Uterus (tissue), 4 donors: Measurements from ENCODE around the gene DCANP1. TPM values are rescaled to one million over a fixed set of nuclear protein-coding genes. Genes with fewer than 3 reads are reported as not detected.

Source experiments
- DNase-seq, 2 donors: peaks; one replicate each; pipeline ENCODE4 v3.0.0-alpha.2; 2019 to 2020
- H3K27ac ChIP-seq, 2 donors: fragments of 200-600 bp; sonication (generic); 1 replicate in 1 of 2; 2 replicates in 1 of 2; pipeline ENCODE4 v1.5.1; 2016 to 2018
- H3K27me3 ChIP-seq, 2 donors: fragments of 200-600 bp; sonication (generic); one replicate each; pipeline ENCODE4 v1.5.1; 2018 to 2019; ENCODE audit warnings: control low read depth in 1 of 2
- H3K36me3 ChIP-seq, 2 donors: fragments of 200-600 bp; sonication (generic); one replicate each; pipeline ENCODE4 v1.5.1; 2019; ENCODE audit warnings: control low read depth in 1 of 2
- H3K4me1 ChIP-seq, 2 donors: fragments of 200-600 bp; sonication (generic); one replicate each; pipeline ENCODE4 v1.5.1; 2018 to 2019; ENCODE audit warnings: control low read depth in 1 of 2
- H3K4me3 ChIP-seq, 2 donors: fragments of 200-600 bp; sonication (generic); 1 replicate in 1 of 2; 2 replicates in 1 of 2; pipeline ENCODE4 v1.5.1; 2018 to 2019; ENCODE audit warnings: mild to moderate bottlenecking in 1 of 2
- H3K9me3 ChIP-seq, 2 donors: fragments of 200-600 bp; sonication (generic); one replicate each; pipeline ENCODE4 v1.5.1; 2019; ENCODE audit warnings: control low read depth in 1 of 2
- CTCF ChIP-seq, 4 experiments: fragments of 200-600 bp in 2 of 4; fragments of 450-650 bp in 2 of 4; sonication (generic) in 2 of 4; IDR thresholded peaks; one replicate each; pipeline ENCODE4 v1.5.1; 2016 to 2019; ENCODE audit warnings: antibody characterized with exemption in 4 of 4, mild to moderate bottlenecking in 2 of 4, moderate library complexity in 1 of 4
- POLR2A ChIP-seq, 2 donors: fragments of 450-650 bp; IDR thresholded peaks; one replicate each; pipeline ENCODE4 v1.6.1; 2016; ENCODE audit warnings: antibody characterized with exemption in 2 of 2, mild to moderate bottlenecking in 1 of 2, moderate library complexity in 1 of 2
- intact Hi-C: fragments of 100-400 bp; cut with DNase I; formaldehyde crosslinking; loops from one replicate; pipeline ENCODE4 v1.15.1; 2023; ENCODE audit warnings: low total_unique reads
- total RNA-seq, 4 donors: library from RNA; depleted of rRNA in 3 of 4; stranded (reverse); fragments of >200 nt in 3 of 4; gene quantifications; one replicate each; pipeline versions ENCODE4 v1.1.0 to v1.2.4, GENCODE V29; 2014 to 2023
- donor health status: DM: yes; HTN: yes; CAD: no.

Gene DCANP1
- total RNA-seq, 4 donors from 2014 or later = not detected

GRCh38 chr5:135480511-135480910, 33.4 kb upstream of the DCANP1 start:
- TF ChIP-seq POLR2A (IDR thresholded peaks at IDR 0.05) (no peak), CTCF (IDR thresholded peaks at IDR 0.05) (no peak)
- intact Hi-C loops = no loop called here
- Histone ChIP-seq H3K36me3 (no peaks in the 10 kb centered on the region), H3K4me3 (no peak overlapping the region), H3K27ac (no peak overlapping the region), H3K4me1 (no peaks in the 10 kb centered on the region), H3K9me3 (no peaks in the 10 kb centered on the region), H3K27me3 (no peaks in the 10 kb centered on the region)
- DNase-seq = no peak

- Histone ChIP-seq H3K27me3 (no peaks in the 10 kb centered on the region), H3K4me3 (no peak overlapping the region), H3K36me3 (no peaks in the 10 kb centered on the region), H3K9me3 (no peaks in the 10 kb centered on the region), H3K27ac (no peak overlapping the region), H3K4me1 (no peaks in the 10 kb centered on the region)
- intact Hi-C loops = no loop called here
- TF ChIP-seq CTCF (IDR thresholded peaks at IDR 0.05) (no peak), POLR2A (IDR thresholded peaks at IDR 0.05) (no peak)
- DNase-seq = no peak
These were observed 31.8 kb upstream of the DCANP1 start for GRCh38 chr5:135478938-135479337.

- Histone ChIP-seq H3K27me3 (no peaks in the 10 kb centered on the region), H3K9me3 (no peaks in the 10 kb centered on the region), H3K4me1 (no peaks in the 10 kb centered on the region), H3K36me3 (no peaks in the 10 kb centered on the region), H3K27ac (no peak overlapping the region), H3K4me3 (no peak overlapping the region)
- no peak for DNase-seq
- intact Hi-C loops = no loop called here
- TF ChIP-seq CTCF (IDR thresholded peaks at IDR 0.05) (no peak), POLR2A (IDR thresholded peaks at IDR 0.05) (no peak)
These were observed 30.5 kb upstream of the DCANP1 start for GRCh38 chr5:135477613-135478066.

DNA sequence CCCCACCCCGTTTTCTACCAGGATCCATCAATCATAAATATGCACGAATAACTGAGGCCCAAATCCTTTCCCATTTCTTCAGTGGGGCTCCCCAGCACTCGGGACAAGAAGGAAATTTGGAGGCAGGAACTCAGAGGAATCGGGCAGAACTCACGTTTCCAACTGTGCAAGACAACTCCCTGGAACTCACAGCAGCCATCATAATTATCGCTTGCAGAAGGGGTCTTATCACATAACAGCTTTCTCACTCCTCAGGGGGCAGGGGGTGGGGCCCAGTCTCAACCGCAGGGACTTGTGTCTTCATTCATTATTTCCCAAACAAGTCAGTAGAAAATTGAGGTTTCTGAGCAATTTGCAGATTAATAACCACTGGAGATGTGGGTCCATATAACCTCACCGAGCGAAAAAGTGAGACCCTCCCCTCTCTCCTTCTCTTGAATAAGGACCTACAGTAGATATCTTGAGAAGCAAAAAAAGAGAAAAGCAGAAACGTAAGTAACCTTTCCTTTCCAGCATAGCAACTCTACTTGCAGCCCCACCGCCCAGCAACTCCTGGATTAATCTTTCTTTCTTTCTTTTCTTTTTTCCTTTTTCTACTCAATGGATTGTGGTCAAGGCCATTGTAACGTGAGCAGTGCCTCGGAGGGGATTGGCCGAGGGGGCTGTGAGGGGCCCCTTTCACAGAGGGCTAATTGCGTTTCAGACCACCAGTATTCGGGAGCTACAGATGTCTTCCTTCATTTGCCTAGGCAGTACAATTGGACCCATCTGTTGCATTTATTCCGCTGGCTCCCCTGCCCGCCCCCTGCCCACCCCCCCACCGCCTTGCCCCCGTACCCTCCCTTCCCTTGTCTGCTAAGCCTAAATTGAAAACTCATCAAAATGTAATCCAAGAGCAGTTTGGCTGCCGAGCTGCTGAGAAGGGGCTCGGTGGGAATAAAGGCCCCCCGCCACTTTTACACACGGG, 29.8 kb upstream of the DCANP1 start:
- TF ChIP-seq POLR2A (IDR thresholded peaks at IDR 0.05) (no peak), CTCF (IDR thresholded peaks at IDR 0.05) (no peak)

DNA sequence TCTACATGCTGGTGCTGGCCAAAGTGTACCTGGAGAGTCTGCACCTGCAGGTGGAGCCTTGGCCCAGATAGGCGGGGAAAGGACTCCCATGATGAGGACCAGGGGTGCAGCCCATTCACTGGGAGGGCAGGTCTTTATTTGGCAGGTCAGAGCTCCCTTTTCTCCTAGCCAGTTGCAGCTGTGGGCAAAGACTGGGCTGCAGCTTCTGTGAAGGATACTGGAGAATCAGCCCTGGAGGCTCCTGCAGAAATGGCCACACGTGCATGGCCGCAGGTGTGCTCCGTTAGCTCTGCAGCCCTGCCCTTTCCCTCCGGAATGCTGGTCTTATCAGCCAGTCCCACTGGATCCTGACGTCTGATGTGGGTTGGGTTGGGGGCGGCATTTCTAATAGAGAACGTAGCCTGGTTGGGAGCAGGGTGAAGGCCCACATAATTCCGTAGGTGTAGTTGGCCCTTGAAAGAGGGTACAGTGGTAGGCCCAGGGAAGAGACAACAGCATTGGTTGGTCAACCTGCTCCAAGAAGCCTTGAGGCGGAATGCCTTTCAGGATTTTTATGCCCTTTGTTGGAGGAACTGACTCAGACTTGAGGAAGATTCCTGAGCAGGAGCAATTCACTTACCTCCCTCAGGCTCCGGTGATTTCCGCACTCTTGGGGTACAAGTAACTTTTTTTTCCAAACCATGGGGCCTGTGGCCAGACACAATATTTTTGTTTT, 27.0 kb upstream of the DCANP1 start:
- no peaks in the 10 kb centered on the region for H3K4me1 ChIP-seq
- no peaks in the 10 kb centered on the region for H3K9me3 ChIP-seq
- intact Hi-C loops = no loop called here
- no peaks in the 10 kb centered on the region for H3K36me3 ChIP-seq
- TF ChIP-seq CTCF (IDR thresholded peaks at IDR 0.05) (no peak), POLR2A (IDR thresholded peaks at IDR 0.05) (no peak)
- DNase-seq = no peak
- no peaks in the 10 kb centered on the region for H3K27me3 ChIP-seq
- H3K4me3 ChIP-seq = no peak overlapping the region
- H3K27ac ChIP-seq = no peak overlapping the region

More for the DNA sequence above, 29.8 kb upstream of the DCANP1 start:
- no peak overlapping the region for H3K27ac ChIP-seq
- H3K27me3 ChIP-seq = no peaks in the 10 kb centered on the region
- no peaks in the 10 kb centered on the region for H3K36me3 ChIP-seq
- no peaks in the 10 kb centered on the region for H3K9me3 ChIP-seq
- H3K4me1 ChIP-seq = no peaks in the 10 kb centered on the region
- intact Hi-C loops = no loop called here
- DNase-seq = no peak
- H3K4me3 ChIP-seq = no peak overlapping the region
